Measurements from ENCODE around the gene UBE2M.
A peak's percentile ranks its signal among the peaks of the same experiment; 100 is the strongest.
"Not testable (repeated sequence)": the region's sequence is repeated elsewhere in the genome, so short reads cannot be mapped to it uniquely, and the experiment has no call there.

Gene UBE2M

GRCh38 chr19:58555369-58555885, 3.0 kb downstream of the UBE2M start:
- DNase-seq (ENCODE audit: low spot score) = no peak

- DNase-seq (ENCODE audit: low spot score) = peak; percentile 95
These were observed 3.7 kb downstream of the UBE2M start, which contains the start of gene CHMP2A for GRCh38 chr19:58554494-58555368. TSS of gene CHMP2A (minus strand) at chr19:58555105. CDS start at chr19:58554212, 893 bp downstream.

GRCh38 chr19:58553799-58554493, 4.5 kb downstream of the UBE2M start:
- DNase-seq (ENCODE audit: low spot score) = no peak

GRCh38 chr19:58552655-58553054, 5.8 kb downstream of the UBE2M start:
- DNase-seq (ENCODE audit: low spot score) = no peak

- no peak for DNase-seq (ENCODE audit: low spot score)
These were observed 6.6 kb downstream of the UBE2M start for GRCh38 chr19:58551577-58552471.

- no peak for DNase-seq (ENCODE audit: low spot score)
These were observed 7.3 kb downstream of the UBE2M start for GRCh38 chr19:58551123-58551497.

GRCh38 chr19:58550362-58551122, 7.9 kb downstream of the UBE2M start:
- DNase-seq (ENCODE audit: low spot score) = no peak

- no peak for DNase-seq (ENCODE audit: low spot score)
These were observed 8.6 kb downstream of the UBE2M start for GRCh38 chr19:58549664-58550361.

GRCh38 chr19:58548859-58549663, 9.3 kb downstream of the UBE2M start:
- no peak for DNase-seq (ENCODE audit: low spot score)

- no peak for DNase-seq (ENCODE audit: low spot score)
These were observed 10.8 kb downstream of the UBE2M start for GRCh38 chr19:58547323-58548312.

GRCh38 chr19:58546019-58546530, 12.3 kb downstream of the UBE2M start:
- no peak for DNase-seq (ENCODE audit: low spot score)

- DNase-seq (ENCODE audit: low spot score) = no peak
These were observed 13.0 kb downstream of the UBE2M start for GRCh38 chr19:58545286-58546018.

- DNase-seq (ENCODE audit: low spot score) = peak; percentile 65
These were observed 13.7 kb downstream of the UBE2M start for GRCh38 chr19:58544591-58545285.

- DNase-seq (ENCODE audit: low spot score) = peak; percentile 98
These were observed 14.4 kb downstream of the UBE2M start, which contains the start of gene TRIM28 for GRCh38 chr19:58543826-58544590. TSS of gene TRIM28 (plus strand) at chr19:58544064. CDS start at chr19:58544758, 694 bp downstream.

- DNase-seq (ENCODE audit: low spot score) = not testable (repeated sequence)
These were observed 15.6 kb downstream of the UBE2M start for GRCh38 chr19:58542641-58543372.
